ENCODE results near the gene FBL.

- TF ChIP-seq, protein P1, sequence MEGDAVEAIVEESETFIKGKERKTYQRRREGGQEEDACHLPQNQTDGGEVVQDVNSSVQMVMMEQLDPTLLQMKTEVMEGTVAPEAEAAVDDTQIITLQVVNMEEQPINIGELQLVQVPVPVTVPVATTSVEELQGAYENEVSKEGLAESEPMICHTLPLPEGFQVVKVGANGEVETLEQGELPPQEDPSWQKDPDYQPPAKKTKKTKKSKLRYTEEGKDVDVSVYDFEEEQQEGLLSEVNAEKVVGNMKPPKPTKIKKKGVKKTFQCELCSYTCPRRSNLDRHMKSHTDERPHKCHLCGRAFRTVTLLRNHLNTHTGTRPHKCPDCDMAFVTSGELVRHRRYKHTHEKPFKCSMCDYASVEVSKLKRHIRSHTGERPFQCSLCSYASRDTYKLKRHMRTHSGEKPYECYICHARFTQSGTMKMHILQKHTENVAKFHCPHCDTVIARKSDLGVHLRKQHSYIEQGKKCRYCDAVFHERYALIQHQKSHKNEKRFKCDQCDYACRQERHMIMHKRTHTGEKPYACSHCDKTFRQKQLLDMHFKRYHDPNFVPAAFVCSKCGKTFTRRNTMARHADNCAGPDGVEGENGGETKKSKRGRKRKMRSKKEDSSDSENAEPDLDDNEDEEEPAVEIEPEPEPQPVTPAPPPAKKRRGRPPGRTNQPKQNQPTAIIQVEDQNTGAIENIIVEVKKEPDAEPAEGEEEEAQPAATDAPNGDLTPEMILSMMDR (IDR thresholded peaks at IDR 0.05; ENCODE audit: insufficient read depth, low read length, poor library complexity, severe bottlenecking), result no peak
- no peak for TF ChIP-seq EZH2phosphoT487 (conservative IDR thresholded peaks at IDR 0.05; ENCODE audit: low read length)
Observed at GRCh38 chr19:39852882-39853281, 6.7 kb upstream of the FBL start.

Measured in SU-DHL-6 (cell line).